Smooth muscle cell (in vitro differentiated cells): ENCODE measurements around the gene ITGAV. TPM values are rescaled to one million over a fixed set of nuclear protein-coding genes. Genes with fewer than 3 reads are reported as not detected.

ENCODE experiments used
- DNase-seq: peaks from one replicate; lab custom pipeline; 2025; ENCODE audit not compliant: unreplicated experiment; lab: John Stamatoyannopoulos, UW
- H2AFZ ChIP-seq: fragments of 200-600 bp; sonication (generic); 2 replicates; pipeline ENCODE4 v1.6.0; 2016; ENCODE audit warnings: antibody characterized with exemption, low read depth, mild to moderate bottlenecking
- H3F3A ChIP-seq: fragments of 200-600 bp; sonication (generic); 2 replicates; pipeline ENCODE4 v1.6.0; 2017; ENCODE audit warnings: antibody characterized with exemption, low read depth
- H3K27ac ChIP-seq: fragments of 200-600 bp; sonication (generic); 2 replicates; pipeline ENCODE4 v1.5.1; 2016; ENCODE audit warnings: low read depth, mild to moderate bottlenecking
- H3K27me3 ChIP-seq: fragments of 200-600 bp; sonication (generic); 2 replicates; pipeline ENCODE4 v1.6.1; 2016; ENCODE audit warnings: low read depth, mild to moderate bottlenecking
- H3K36me3 ChIP-seq: fragments of 200-600 bp; sonication (generic); 2 replicates; pipeline ENCODE4 v1.5.1; 2016; ENCODE audit warnings: low read depth
- H3K4me1 ChIP-seq: fragments of 200-600 bp; sonication (generic); 2 replicates; pipeline ENCODE4 v1.5.1; 2016; ENCODE audit warnings: low read depth
- H3K4me2 ChIP-seq: fragments of 200-600 bp; sonication (generic); 2 replicates; pipeline ENCODE4 v1.6.0; 2016; ENCODE audit warnings: mild to moderate bottlenecking
- H3K4me3 ChIP-seq: fragments of 200-600 bp; sonication (generic); 2 replicates; pipeline ENCODE4 v1.5.1; 2016; ENCODE audit warnings: mild to moderate bottlenecking
- H3K79me2 ChIP-seq: fragments of 200-600 bp; sonication (generic); 2 replicates; pipeline ENCODE4 v1.6.0; 2016; ENCODE audit warnings: low read depth, mild to moderate bottlenecking
- H3K9ac ChIP-seq: fragments of 200-600 bp; sonication (generic); 2 replicates; pipeline ENCODE4 v1.6.0; 2016; ENCODE audit warnings: low read depth
- H3K9me3 ChIP-seq: fragments of 200-600 bp; sonication (generic); replicated peaks from 2 replicates; pipeline ENCODE4 v1.5.1; 2016; ENCODE audit warnings: low read depth
- H4K20me1 ChIP-seq: fragments of 200-600 bp; sonication (generic); 2 replicates; pipeline ENCODE4 v1.6.0; 2016; ENCODE audit warnings: low read depth
- CTCF ChIP-seq: fragments of 200-600 bp; sonication (generic); IDR thresholded peaks from 2 replicates; pipeline ENCODE4 v1.5.1; 2017; ENCODE audit warnings: borderline replicate concordance, mild to moderate bottlenecking, antibody characterized with exemption; ENCODE audit not compliant: insufficient read depth, poor library complexity, severe bottlenecking
- WGBS: methylation state at CpG from one replicate; pipeline ENCODE4 v1.1.7; 2016; ENCODE audit warnings: low lambda C conversion rate; 5-methylcytosine and 5-hydroxymethylcytosine counted together
- polyA plus RNA-seq: library from polyadenylated mRNA; unstranded; fragments of >200 nt; fragmentation: Nextera tagmentation; extraction: Ambion mirVana; gene quantifications from 2 replicates; pipeline ENCODE4 v1.2.1, GENCODE V29; 2016
- total RNA-seq: library from RNA; depleted of rRNA; stranded (reverse); fragments of >200 nt; gene quantifications from 2 replicates; pipeline ENCODE4 v1.2.3, GENCODE V29; 2014

ITGAV gene
- total and polyA plus RNA-seq, 2 experiments from 2014 or later, result 70.8 to 360 TPM

DNA sequence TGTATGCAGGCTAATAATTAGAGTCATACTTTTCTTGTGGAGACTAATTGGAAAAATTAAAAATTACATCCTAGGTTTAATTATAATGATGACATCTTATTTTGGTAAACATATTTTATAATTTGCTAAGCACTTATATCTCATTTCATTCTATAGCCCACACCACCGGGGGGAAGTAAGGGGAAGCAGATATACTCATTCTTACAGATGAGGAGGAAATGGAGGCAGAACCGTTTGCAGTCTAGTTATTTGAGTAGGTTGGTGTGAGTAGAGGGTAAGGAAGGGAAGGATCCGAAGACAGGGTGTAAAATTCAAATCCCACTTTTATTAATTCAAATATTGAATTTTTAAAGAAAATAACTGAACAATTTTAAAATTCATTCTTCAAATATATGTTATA, 3.7 kb downstream of the ITGAV start:
- no peak for DNase-seq
- Histone ChIP-seq H2AFZ (no peak overlapping the region), H3K4me3 (peak overlapping the region; percentile 96), H3K79me2 (peaks cover 98% of the 10 kb centered on the region), H3K36me3 (no peaks in the 10 kb centered on the region), H3K27me3 (no peaks in the 10 kb centered on the region), H3F3A (peaks cover 16% of the 10 kb centered on the region), H3K4me1 (peaks cover 65% of the 10 kb centered on the region), H3K9ac (peak overlapping the region; percentile 11), H4K20me1 (peaks cover 76% of the 10 kb centered on the region), H3K9me3 (no peaks in the 10 kb centered on the region), H3K4me2 (peak overlapping the region; percentile 86), H3K27ac (peak overlapping the region; percentile 99)
- 61% methylated on average over 3 of the region's 3 CpGs for WGBS
- TF ChIP-seq CTCF, result no peak

GRCh38 chr2:186594001-186594722, 4.3 kb downstream of the ITGAV start:
- Histone ChIP-seq H3K27me3 (no peaks in the 10 kb centered on the region), H2AFZ (no peak overlapping the region), H4K20me1 (peaks cover 82% of the 10 kb centered on the region), H3K79me2 (peaks cover 98% of the 10 kb centered on the region), H3K4me3 (peak overlapping the region; percentile 96), H3F3A (peaks cover 14% of the 10 kb centered on the region), H3K36me3 (no peaks in the 10 kb centered on the region), H3K27ac (peak overlapping the region; percentile 99), H3K4me1 (peaks cover 65% of the 10 kb centered on the region), H3K4me2 (peak overlapping the region; percentile 86), H3K9ac (no peak overlapping the region), H3K9me3 (no peaks in the 10 kb centered on the region)
- 52% methylated on average over 4 of the region's 4 CpGs for WGBS
- TF ChIP-seq CTCF, result no peak
- DNase-seq, result no peak

DNA sequence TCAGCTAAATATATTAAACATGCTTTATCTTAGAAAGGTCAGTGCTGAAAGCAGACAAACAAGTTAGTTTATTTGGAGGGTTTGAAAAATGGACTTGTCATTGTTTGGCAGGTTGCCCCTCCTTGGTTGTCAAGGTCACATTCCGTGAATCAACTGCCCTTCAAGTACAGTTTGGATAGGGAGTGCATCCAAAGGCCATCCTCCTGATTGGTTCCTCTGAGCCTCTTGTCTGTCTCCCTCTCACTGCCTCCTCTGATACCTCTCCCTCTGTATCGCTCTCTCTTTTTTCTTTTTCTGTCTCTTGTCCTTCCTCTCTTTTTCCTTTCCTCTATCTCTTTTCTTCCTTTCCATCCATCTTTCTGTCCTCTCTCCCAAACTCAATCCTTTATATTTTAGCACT, 5.4 kb downstream of the ITGAV start:
- Histone ChIP-seq H3K9me3 (no peaks in the 10 kb centered on the region), H3K9ac (no peak overlapping the region), H3K4me2 (peak overlapping the region; percentile 86), H3K4me3 (no peak overlapping the region), H3K36me3 (no peaks in the 10 kb centered on the region), H3F3A (peaks cover 11% of the 10 kb centered on the region), H3K4me1 (peaks cover 68% of the 10 kb centered on the region), H3K27me3 (no peaks in the 10 kb centered on the region), H3K79me2 (peaks cover 100% of the 10 kb centered on the region), H3K27ac (peak overlapping the region; percentile 99), H2AFZ (no peak overlapping the region), H4K20me1 (peaks cover 93% of the 10 kb centered on the region)
- no peak for TF ChIP-seq CTCF
- WGBS, result 89% methylated on average over 2 of the region's 2 CpGs
- no peak for DNase-seq
